PC-9 (cell line): ENCODE results near the gene BOC. TPM values are rescaled to one million over a fixed set of nuclear protein-coding genes. Genes with fewer than 3 reads are reported as not detected.
A peak's percentile ranks its signal among the peaks of the same experiment; 100 is the strongest.

Source experiments
- BruUV-seq: library from RNA; stranded (reverse); fragments of 400-500 nt; replicated peaks from 2 replicates; lab custom pipeline; 2021; lab: Mats Ljungman, UMichigan
- CTCF ChIA-PET: fragments of 300-600 bp; sonication (Branson Sonifier 250); formaldehyde crosslinking; loops from one replicate; lab custom pipeline; 2022; ENCODE audit warnings: antibody characterized with exemption; lab: Charles Lee
- POLR2A ChIA-PET: fragments of 300-600 bp; sonication (Branson Sonifier 250); formaldehyde crosslinking; loops from one replicate; lab custom pipeline; 2022; ENCODE audit warnings: antibody characterized with exemption; ENCODE audit not compliant: unreplicated experiment; lab: Charles Lee
- DNase-seq, 2 experiments: peaks; one replicate each; pipeline versions ENCODE4 v3.0.0 to v3.0.0-alpha.2; 2015 to 2022; ENCODE audit warnings: mixed read lengths in 1 of 2
- H2AFZ ChIP-seq: fragments of 200-600 bp; sonication (generic); 2 replicates; pipeline ENCODE4 v1.8.1; 2017; ENCODE audit warnings: antibody characterized with exemption
- H3F3A ChIP-seq: fragments of 200-600 bp; sonication (generic); 2 replicates; pipeline ENCODE4 v1.8.1; 2017; ENCODE audit warnings: antibody characterized with exemption, mild to moderate bottlenecking, low read depth; ENCODE audit not compliant: insufficient read depth
- H3K27ac ChIP-seq: fragments of 200-600 bp; sonication (generic); 2 replicates; pipeline ENCODE4 v1.6.1; 2016; ENCODE audit warnings: mixed run types
- H3K27me3 ChIP-seq: fragments of 200-600 bp; sonication (generic); 2 replicates; pipeline ENCODE4 v1.6.1; 2016; ENCODE audit warnings: low read depth, mixed run types; ENCODE audit not compliant: insufficient read depth
- H3K36me3 ChIP-seq: fragments of 200-600 bp; sonication (generic); 2 replicates; pipeline ENCODE4 v1.6.1; 2016; ENCODE audit warnings: low read depth, mixed run types
- H3K4me1 ChIP-seq: fragments of 200-600 bp; sonication (generic); replicated peaks from 2 replicates; pipeline ENCODE4 v1.6.1; 2016; ENCODE audit warnings: mixed run types; ENCODE audit not compliant: insufficient read depth
- H3K4me2 ChIP-seq: fragments of 200-600 bp; sonication (generic); 2 replicates; pipeline ENCODE4 v1.6.1; 2017; ENCODE audit warnings: mixed run types
- H3K4me3 ChIP-seq: fragments of 200-600 bp; sonication (generic); 2 replicates; pipeline ENCODE4 v1.6.1; 2016; ENCODE audit warnings: mixed run types
- H3K79me2 ChIP-seq: fragments of 200-600 bp; sonication (generic); 2 replicates; pipeline ENCODE4 v1.6.1; 2017; ENCODE audit warnings: low read depth, mixed run types
- H3K9me2 ChIP-seq: fragments of 200-600 bp; sonication (generic); 2 replicates; pipeline ENCODE4 v1.8.1; 2017; ENCODE audit warnings: mild to moderate bottlenecking; ENCODE audit not compliant: insufficient read depth
- H3K9me3 ChIP-seq: fragments of 200-600 bp; sonication (generic); 2 replicates; pipeline ENCODE4 v1.8.1; 2016; ENCODE audit warnings: low read depth; ENCODE audit not compliant: insufficient read depth
- H4K20me1 ChIP-seq: fragments of 200-600 bp; sonication (generic); 2 replicates; pipeline ENCODE4 v1.8.1; 2017; ENCODE audit not compliant: insufficient read depth
- CTCF ChIP-seq: fragments of 200-600 bp; sonication (generic); conservative IDR thresholded peaks from 2 replicates; pipeline ENCODE4 v1.6.1; 2017; ENCODE audit warnings: mixed run types, antibody characterized with exemption, mild to moderate bottlenecking, moderate library complexity
- EZH2 ChIP-seq: fragments of 200-600 bp; sonication (generic); IDR thresholded peaks from 2 replicates; pipeline ENCODE4 v1.8.0; 2017; ENCODE audit warnings: antibody characterized with exemption, low read depth
- intact Hi-C: fragments of 100-400 bp; cut with micrococcal nuclease; formaldehyde crosslinking; loops from one replicate; pipeline ENCODE4 v1.10.0; 2022; ENCODE audit not compliant: unreplicated experiment
- total RNA-seq: library from RNA; stranded (reverse); gene quantifications from 2 replicates; pipeline ENCODE4 v1.2.3, GENCODE V29; 2021

The BOC gene
- total RNA-seq, 1 experiment from 2014 or later: 3.0 TPM

- no TSS peak for BruUV-seq
- no peaks in the 10 kb centered on the region for H3K9me2 ChIP-seq
- H3K27me3 ChIP-seq: 0 out of 2 replicates have a peak, but pooled peaks cover 4% of the 10 kb centered on the region
- no peak for DNase-seq
- peak overlapping the region; percentile 96 for H3K4me2 ChIP-seq
- H3K4me3 ChIP-seq: peak overlapping the region; percentile 83; the same call in 1 of the 2 replicates
- H3K4me1 ChIP-seq: 0 out of 2 replicates have a peak, but pooled peaks cover 5% of the 10 kb centered on the region
- no peaks in the 10 kb centered on the region for H3K36me3 ChIP-seq
- H2AFZ ChIP-seq: 0 out of 2 replicates have a peak overlapping the region, but pooled peaks have one; percentile 98
- no peak overlapping the region for H3K27ac ChIP-seq
- no peaks in the 10 kb centered on the region; the same call in 1 of the 2 replicates for H3K9me3 ChIP-seq
- no peaks in the 10 kb centered on the region; the same call in 1 of the 2 replicates for H3F3A ChIP-seq
- no peak for TF ChIP-seq CTCF
- no peak for TF ChIP-seq EZH2
- H3K79me2 ChIP-seq: no peaks in the 10 kb centered on the region
- ChIA-PET POLR2A (no interaction called here), CTCF (no interaction called here)
- intact Hi-C loops: no loop called here
- no peaks in the 10 kb centered on the region for H4K20me1 ChIP-seq
Observed at GRCh38 chr3:113210604-113211329, 590 bp upstream of the BOC start.

GRCh38 chr3:113212150-113212843 is 940 bp downstream of the BOC start:
- H3K27ac ChIP-seq: no peak overlapping the region
- peak overlapping the region; percentile 98 for H2AFZ ChIP-seq
- no peak for DNase-seq
- no peaks in the 10 kb centered on the region; the same call in 1 of the 2 replicates for H3K9me3 ChIP-seq
- no peaks in the 10 kb centered on the region; the same call in 1 of the 2 replicates for H3F3A ChIP-seq
- POLR2A ChIA-PET: interaction anchor here (0.5 kb wide), 1 partner anchor 45 kb away, joined by 3 read pairs; no protein-coding TSS in a partner anchor
- peak overlapping the region; percentile 96 for H3K4me2 ChIP-seq
- CTCF ChIA-PET: no interaction called here
- H3K4me1 ChIP-seq: 0 out of 2 replicates have a peak, but pooled peaks cover 5% of the 10 kb centered on the region
- TF ChIP-seq EZH2 (no peak), CTCF (no peak)
- peak overlapping the region; percentile 83 for H3K4me3 ChIP-seq
- 0 out of 2 replicates have a peak, but pooled peaks cover 4% of the 10 kb centered on the region for H3K27me3 ChIP-seq
- no peaks in the 10 kb centered on the region for H4K20me1 ChIP-seq
- H3K79me2 ChIP-seq: no peaks in the 10 kb centered on the region
- no peaks in the 10 kb centered on the region for H3K9me2 ChIP-seq
- no TSS peak for BruUV-seq
- intact Hi-C loops: loop anchor here (2.0 kb wide), 1 partner anchor 65 kb away; no protein-coding TSS in a partner anchor
- no peaks in the 10 kb centered on the region for H3K36me3 ChIP-seq

GRCh38 chr3:113212844-113213375 is 1.6 kb downstream of the BOC start:
- no peak overlapping the region for H2AFZ ChIP-seq
- no peak for TF ChIP-seq EZH2
- TF ChIP-seq CTCF: no peak
- H3K9me3 ChIP-seq: no peaks in the 10 kb centered on the region; the same call in 1 of the 2 replicates
- POLR2A ChIA-PET: no interaction called here
- H3K4me3 ChIP-seq: peak overlapping the region; percentile 83; the same call in 1 of the 2 replicates
- DNase-seq: no peak
- H3K27ac ChIP-seq: no peak overlapping the region
- peak overlapping the region; percentile 96 for H3K4me2 ChIP-seq
- H3K9me2 ChIP-seq: no peaks in the 10 kb centered on the region
- intact Hi-C loops: loop anchor here (2.0 kb wide), 1 partner anchor 64 kb away; no protein-coding TSS in a partner anchor
- CTCF ChIA-PET: no interaction called here
- no peaks in the 10 kb centered on the region for H3K36me3 ChIP-seq
- BruUV-seq: no TSS peak
- 0 out of 2 replicates have a peak, but pooled peaks cover 4% of the 10 kb centered on the region for H3K27me3 ChIP-seq
- 0 out of 2 replicates have a peak, but pooled peaks cover 5% of the 10 kb centered on the region for H3K4me1 ChIP-seq
- H3F3A ChIP-seq: no peaks in the 10 kb centered on the region; the same call in 1 of the 2 replicates
- no peaks in the 10 kb centered on the region for H4K20me1 ChIP-seq
- no peaks in the 10 kb centered on the region for H3K79me2 ChIP-seq
